Stimulated activated CD8-positive, alpha-beta memory T cell treated with anti-CD3 and anti-CD28 coated beads, Interleukin-2, amount 100 ng/mL, for 48 hours (primary cell): Measurements from ENCODE around the gene DSCAML1.
"Not testable (repeated sequence)": the region's sequence is repeated elsewhere in the genome, so short reads cannot be mapped to it uniquely, and the experiment has no call there.

Source experiments
- DNase-seq, 2 donors: peaks; one replicate each; pipeline ENCODE4 v3.0.0-alpha.2; 2020; ENCODE audit warnings: low read depth in 2 of 2

DSCAML1 gene

DNA sequence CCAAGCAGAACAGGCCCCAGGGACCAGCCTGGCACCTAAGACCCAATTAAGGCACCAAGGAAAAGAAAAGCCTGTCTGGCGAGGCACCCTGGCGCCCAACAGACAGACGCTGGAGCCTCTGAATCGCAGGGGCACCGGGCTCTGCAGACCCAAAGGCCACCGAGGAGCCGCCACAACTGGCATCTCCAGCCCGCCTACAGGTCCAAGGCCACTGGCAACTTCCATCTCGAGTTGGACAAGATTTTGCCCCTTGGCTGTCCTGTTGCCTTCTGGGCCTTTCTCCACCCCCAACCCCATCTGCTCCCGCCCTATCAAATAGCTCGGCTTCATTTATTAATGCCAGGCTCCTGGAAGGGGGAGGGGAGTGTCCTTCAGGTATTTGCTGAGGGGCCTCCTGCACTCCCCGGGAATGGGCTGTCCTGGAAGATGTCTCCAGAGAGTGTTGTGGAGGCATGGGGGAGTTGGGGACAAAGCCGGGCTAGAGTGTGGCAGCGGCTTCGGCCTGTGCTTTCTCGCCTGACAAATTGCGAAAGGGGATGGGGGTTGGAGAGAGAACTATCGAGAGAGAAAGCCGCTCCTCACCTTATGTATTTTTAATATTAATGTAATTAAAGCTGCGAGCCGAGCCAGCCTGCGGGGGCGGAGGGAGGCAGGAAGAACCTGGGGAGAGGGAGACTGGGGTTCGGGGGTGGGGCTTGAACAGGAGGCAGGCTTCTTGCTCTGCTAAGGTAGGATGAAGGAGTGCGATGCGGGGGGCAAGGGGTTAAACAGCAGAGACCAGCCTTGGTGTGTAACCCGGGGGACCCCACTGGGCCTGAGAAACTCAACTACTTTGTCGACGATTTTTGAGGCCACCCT, 2.0 kb downstream of the DSCAML1 start:
- no peak for DNase-seq

DNA sequence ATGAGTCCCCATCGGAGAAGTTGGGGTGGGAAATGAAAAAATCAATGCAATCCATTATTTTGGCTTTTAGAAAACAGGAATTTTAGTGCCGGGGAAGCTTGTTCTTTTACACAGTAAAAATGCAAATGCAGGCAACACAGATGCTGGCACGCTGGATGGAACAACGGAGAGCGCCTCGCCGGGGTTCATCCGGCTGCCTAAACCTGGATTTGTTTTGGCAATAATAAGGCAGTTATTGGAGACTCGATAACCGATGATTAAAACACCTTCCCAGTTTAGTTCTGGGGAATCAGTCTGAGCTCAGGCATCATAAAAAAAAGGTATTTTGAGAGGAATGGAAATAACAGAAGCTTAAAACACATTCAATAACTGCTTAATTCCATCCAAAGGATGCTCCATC, 2.9 kb downstream of the DSCAML1 start:
- DNase-seq = no peak

DNA sequence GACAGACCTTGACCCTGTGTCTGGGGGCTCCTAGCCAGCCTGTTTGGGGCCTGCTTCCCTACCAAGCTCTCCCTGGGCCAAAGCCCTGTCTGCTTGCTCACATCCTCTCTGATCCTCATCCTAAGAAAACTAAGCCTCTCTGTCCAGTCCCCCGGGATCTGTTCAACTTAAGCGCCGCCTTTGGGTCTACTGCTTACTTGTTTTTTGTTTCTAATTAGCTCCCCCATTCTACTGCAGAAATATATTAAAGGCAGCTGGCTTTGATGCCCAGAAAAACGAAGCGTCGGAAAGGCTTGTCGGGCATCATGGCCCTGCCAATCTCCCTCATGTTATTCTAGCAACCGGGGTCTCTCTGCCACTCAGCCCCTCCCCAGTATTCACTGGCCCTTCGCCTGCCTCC, 3.4 kb downstream of the DSCAML1 start:
- no peak for DNase-seq

DNA sequence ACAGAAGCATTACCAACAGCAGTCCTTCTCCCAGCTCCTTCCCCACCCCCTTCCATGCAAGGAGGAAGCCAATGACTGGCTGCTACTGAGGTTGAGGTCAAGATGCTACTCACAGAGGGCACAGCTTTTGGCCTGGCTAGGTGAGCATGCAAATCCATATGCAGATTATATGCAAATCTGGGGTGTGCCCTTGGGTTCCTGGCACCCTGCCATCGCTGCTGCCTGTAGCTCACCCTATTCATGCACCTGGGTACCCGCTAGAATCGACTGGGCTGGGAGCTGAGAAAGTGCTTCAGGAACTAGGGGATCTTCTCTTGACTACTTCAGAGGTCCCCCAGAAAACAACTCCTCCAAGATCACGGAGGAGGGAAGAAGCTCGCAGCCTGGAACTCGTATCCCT, 4.0 kb downstream of the DSCAML1 start:
- no peak for DNase-seq

DNA sequence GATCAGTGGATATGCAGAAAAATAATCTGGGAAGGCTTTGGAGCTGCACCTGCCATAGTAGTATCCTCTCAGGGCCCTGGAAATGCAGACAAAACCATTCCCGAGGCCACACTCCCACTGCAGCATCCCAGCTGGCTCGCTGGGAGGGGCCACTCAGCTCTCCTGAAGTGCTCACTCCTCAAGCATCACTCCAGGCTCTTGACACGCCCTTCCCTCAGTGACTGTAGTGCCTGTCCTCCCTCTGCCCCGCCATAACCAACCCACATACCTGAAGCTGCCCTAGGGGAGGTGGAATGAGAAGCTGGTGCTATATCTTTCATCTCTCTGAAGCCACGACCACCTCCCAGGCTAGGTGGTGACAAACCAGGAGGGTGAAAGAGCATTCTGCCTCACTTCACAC, 4.8 kb downstream of the DSCAML1 start:
- no peak for DNase-seq

DNA sequence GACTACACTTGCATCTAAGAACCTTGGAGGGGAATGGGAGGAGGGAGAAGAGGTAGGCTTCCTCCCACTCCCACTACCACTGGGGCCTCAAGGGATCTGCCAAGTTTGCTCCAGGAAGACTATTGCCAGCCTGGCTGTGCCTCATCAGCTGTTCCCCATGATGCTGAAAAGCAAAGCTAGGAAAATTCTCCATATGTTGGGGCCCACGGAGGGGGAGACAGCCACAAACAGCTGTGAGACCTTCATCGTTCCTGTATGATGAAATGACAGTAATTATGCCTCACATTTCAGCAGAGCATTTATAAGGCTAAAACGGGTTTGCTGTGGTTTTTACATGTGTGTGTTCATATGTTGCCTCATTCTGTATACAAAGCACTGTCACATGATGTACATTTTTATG, 6.7 kb downstream of the DSCAML1 start:
- no peak for DNase-seq

DNA sequence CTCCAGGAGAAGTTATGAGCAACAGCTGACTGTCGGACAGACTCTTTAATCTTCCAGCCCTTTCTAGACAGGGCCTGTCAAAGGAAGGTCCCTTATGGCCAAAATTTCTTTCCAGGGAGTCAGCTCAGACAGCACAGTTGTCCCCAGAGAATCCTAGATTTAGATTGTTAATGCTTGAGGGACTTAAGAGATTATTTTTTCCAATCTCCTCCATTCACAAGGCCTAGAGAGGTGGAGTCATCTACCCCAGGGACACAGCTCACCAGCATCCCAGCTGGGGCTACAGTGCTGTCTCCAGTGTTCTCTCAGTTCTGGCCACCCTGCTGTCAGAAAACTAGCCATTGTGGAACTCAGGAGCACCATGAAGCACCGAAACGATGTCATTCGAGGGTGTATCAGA, 7.8 kb downstream of the DSCAML1 start:
- DNase-seq = no peak

DNA sequence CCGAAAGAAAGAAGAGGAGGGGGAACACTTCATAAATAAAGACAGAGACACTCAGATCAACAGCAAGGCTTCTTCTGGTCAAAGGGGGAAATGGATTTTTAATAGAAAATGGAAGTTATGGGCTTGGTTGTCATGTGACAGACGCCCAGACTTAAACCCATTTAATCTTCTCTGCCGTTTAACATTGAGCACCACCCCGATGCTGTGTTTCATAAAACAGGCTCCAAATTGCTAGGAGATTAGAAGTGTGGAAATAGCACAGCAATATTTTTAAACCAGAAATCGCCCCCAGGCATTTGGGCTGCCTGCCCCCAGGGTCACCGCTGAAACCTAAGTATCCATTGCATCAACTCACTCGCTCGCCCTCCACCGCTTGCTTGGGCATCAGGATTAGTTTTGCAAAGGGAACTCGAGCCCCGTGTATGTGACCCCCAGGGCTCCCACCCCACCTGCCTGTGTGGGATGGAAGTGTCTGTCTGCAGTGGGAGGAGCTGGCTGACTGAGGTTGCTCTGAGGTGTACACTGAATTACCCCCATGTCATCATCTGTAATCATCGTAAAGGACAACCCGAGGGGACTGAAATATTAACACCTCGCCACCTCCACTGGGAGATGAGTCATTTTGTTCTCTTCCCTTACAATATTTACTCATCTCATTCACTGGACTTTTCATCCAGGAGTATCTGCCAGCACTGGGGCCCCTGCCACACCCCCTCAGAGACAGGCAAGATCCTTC, 10.7 kb downstream of the DSCAML1 start:
- DNase-seq = no peak

DNA sequence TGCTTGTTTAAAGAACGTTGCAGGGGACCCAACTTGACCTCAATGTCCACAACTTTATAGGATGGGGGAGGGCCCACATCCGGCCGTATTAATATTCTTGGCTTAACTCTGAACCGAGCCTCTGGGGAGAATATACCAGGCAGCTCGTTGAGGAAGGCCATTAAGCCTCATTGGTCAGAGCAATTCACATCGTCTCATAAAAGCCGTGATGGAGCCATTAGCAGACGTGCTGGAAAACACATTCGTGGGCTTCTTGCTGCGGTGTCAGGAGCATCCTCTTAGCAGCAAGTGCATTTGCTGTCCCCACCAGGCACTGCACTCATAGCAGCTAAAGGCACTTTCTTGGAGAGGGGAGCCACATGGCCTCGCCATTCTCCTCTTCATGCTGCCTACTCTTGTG, 14.9 kb downstream of the DSCAML1 start:
- DNase-seq = no peak

DNA sequence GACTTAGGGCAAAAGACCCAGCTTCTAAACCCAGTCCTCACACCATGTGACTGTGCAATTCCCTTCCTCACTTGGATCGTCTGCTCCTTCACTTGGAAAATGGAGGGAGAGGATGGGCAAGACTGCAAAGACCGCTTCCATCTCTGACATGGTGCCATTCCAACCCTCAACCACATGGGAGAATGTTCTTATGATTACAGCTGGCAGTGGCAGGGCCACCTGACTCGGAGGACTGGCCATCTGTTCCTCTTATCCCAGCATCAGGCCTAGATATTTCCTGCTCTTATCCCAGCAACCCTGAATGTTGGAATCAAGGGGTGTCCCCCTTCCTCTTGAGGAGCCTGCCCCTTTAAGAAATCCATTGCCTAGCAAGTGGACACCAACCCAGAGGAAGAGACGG, 15.4 kb downstream of the DSCAML1 start:
- no peak for DNase-seq

DNA sequence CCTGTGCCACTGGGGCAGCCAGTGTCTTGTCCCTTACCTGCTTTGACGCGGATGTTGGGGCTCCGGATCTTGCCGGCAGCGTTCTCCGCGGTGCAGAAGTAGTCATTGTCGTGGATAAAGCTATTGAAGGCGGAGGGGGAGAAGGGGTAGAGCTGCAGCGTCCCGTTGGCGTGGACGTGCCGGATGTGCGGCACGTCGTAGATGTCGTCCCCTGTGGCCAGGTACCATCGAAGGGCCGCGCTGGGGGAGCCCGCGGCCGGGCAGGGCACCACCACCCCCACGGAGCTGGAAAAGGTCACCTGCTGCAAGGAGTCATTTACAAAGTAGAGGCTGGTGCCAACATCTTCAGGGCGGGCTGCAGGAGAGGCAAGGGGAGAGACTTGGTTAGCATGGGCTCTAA, 16.6 kb downstream of the DSCAML1 start:
- no peak for DNase-seq

DNA sequence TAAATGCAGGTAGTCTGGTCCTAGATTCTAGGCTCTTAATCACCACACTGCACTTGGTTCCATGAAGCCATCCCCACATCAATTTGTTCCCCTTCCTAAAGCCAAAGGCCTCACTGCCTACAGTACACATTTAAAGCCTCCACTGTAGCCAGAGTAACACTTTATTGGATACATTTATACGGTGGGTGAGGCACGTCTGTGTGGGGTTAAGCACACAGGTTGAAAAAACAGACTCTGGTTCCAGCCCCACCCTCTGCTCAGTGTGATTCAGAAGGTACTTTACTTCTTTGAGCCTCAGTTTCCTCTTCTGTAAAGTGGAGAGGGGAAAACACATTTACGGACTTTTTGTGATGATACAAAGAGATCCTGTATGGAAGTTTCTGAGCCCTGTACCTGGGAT, 22.5 kb downstream of the DSCAML1 start:
- no peak for DNase-seq

DNA sequence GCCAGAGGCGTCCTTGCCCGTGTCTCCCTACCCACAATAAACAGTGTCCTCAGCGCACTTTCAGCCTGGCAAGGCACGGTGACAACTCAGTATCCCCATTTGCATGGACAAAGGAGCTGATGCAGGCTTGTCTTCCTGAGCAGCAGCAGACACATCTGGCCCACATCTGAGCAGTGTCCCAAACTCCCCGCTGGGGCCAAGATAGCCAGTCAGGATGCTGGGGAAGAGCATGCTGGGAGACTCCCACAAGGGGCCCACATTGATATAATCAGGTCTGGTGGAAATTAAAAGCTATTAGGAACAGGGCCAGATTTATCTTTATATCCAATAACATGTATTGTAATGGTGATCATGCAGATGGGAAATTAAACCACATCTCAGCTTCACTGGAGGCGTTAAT, 24.7 kb downstream of the DSCAML1 start:
- no peak for DNase-seq

DNA sequence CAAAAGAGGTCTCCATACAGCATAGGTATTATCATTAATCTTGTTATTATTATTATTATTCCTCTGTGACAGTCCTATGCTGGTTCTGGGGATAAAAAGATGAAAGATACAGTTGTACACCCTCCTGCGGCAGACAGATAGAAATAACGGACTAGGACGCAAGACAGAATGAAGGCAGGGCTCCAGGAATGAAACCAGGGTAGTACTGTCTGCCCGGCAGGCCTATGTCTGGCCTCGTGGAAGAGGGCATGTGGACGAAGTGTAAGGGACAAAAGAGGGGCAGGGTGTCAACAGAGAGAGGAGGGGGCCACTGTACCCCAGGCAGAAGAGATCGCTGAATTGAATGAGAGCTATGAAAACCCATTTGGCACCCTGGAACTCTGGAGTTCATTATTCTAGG, 25.2 kb downstream of the DSCAML1 start:
- DNase-seq = no peak

DNA sequence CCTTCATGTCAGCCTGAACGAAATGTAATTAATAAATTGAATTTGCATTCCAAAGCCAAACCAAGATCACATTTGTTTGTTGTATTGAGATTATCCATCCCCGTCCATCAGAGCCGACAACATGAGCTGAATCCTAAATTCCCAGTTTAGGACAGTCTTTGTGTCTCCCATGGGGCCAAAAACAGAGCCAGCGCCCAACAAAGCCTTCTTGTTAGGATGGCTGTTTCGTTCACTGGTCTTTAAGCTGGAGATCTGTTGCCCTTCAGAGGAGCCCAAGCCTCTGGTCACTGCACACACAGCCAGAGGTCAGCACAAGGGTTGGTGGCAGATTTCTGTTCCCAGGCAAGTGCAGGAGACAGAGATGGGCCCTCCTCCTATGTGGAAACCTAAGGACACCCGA, 25.8 kb downstream of the DSCAML1 start:
- DNase-seq = no peak

DNA sequence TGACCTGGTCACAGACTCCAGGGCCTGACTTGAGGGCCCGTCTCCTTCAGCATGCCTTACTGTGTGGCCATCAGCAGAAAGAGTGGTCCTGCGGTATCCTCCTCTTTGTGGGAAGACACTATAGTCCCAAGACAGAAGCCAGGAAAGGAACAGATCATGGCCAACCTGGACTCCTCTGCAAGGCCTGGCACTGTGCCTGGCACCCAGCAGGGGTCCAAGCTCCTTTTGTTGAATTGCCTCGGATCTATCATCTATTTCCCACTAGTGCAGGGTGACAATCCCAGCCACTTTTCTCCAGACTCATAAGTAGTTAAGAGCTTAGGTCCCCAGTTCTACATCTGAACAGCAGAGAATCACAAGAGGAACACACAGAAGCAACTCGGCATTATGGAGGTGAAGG, 27.0 kb downstream of the DSCAML1 start:
- no peak for DNase-seq

DNA sequence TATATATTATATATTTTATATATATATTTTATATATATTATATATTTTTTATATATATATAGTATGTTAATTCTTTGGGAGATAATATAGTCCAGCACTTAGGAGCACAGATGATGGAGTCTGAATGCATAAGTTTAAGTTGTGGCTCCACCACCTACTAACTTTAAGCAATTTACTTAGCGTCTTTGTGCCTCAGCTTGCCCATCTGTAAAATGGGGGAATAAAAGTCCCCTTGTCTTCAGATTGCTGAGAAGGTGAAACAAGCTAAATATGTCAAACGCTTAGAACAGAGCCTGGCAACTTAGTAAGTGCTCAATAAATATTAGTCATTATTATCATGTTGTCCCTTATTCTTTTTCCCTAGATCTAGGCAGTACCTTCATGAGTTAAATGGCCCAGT, 27.5 kb downstream of the DSCAML1 start:
- DNase-seq = no peak

DNA sequence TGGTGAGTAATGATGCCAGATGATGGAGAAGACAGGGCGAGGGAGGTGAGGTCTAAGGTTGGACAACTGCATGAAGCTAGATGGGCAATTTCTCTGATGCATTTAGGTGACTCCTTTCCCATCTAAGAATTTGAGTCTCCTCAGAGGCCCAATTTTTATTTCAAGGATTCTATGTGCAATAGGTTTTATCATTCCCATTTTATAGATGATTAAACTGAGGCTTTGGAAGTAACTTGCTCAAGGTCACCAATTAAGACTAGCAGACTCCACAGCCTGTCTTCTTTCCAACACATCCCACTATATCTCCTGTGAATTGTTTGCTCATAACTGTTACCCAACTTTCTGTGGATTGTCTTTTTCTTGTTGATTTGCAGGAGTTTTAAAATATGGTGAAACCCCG, 28.5 kb downstream of the DSCAML1 start:
- no peak for DNase-seq

DNA sequence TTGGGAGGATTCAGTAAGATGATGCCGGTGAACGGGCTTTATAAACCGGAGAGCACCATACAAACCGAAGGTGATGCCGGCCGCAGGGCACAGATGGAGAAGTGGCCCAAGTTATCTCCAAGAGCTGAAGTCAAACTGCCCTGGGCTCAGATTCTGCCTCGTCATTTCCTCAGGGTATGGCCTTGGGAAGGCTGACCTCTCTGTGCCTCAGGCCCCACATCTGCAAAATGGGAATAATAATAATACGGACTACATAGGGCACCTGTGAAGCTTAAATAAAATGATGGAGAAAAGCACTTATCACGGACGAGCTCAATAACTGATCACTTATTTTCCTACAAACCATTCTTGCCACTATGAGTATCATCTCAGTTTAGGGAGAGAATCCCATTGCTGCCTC, 29.9 kb downstream of the DSCAML1 start:
- no peak for DNase-seq

DNA sequence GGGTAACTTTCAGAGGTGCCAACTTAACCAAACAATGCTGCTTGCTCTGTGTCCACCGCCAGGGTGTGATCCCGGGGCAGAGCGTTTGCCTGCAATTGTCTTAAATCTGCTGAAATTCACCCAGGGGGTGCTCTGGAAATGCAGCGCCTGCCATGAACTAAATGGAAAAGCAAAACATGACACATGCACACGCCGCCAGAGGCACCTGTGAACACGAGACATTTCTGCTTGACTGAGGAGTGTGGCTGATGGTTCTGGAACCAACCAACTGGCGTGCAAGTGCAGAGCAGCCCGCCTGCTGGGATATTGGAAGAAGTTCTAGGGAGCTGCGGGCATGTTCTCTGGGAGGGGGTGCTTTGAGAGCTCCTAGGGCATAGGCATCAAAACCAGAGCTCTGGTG, 30.4 kb downstream of the DSCAML1 start:
- DNase-seq = no peak

DNA sequence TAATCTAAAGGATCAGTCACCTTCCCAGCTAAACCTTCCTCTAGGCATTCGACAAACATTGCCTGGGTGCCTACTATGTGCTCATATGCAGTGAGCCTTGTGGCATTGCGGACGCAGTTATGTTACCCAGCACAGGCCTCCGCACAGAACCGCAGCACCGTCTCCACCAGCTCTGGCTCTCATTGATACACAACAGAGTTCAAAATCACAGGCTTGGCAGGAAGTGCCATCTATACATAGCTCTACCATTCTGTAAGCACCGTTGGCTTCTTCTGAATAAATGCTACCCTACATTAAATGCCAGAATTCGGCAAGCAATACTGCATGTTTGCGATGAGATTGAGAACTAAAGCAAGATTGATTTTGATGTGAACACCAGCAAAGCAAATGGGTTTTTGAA, 31.0 kb downstream of the DSCAML1 start:
- no peak for DNase-seq

DNA sequence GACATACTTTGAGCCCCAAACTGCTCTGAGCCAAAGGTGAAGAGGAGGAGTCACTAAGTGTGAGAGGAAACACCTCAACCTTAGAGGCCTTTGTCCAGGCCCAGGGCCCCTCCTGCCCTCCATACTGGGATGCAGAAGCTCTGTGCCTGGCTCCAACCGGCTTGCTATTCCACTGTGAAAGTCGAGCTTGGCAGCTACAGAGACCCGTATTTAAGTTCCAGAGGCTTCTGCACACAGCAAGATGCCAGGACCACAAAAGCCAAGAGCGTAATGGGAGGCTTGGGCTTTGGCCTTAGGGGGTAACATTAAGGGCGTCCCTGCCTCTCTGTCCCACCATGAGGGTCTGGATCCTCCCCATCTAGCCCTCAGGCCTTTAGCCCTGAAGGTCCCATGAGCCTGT, 31.9 kb downstream of the DSCAML1 start:
- DNase-seq = no peak

DNA sequence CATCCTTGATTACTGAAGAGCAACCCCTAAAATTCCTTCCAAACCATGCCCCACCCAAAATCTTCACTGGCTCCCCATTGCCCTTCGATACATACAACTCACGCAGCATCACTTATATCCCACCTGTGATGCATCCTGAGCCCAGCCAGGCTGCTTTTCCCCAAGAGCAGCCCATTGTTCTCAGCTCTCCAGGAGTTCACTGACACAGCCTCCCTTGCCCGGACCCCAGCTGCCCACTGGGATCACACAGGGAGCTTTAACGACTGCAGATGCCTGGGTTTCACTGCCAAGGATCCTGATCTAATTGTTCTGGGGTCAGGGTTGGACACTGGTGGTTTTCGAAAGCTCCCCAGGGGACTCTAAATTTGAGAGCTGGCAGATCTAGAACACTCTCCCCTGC, 33.6 kb downstream of the DSCAML1 start:
- DNase-seq = not testable (repeated sequence)
